CD1c-positive myeloid dendritic cell (primary cell): ENCODE results near the gene YJEFN3.

ENCODE experiments used
- DNase-seq: peaks from one replicate; pipeline ENCODE4 v3.0.0-alpha.2; 2016; ENCODE audit errors: extremely low spot score

The YJEFN3 gene

GRCh38 chr19:19581391-19581790 is 52.7 kb downstream of the YJEFN3 start:
- DNase-seq: no peak

- DNase-seq: no peak
Measured at GRCh38 chr19:19582471-19582870, 53.8 kb downstream of the YJEFN3 start.

- no peak for DNase-seq
Measured at GRCh38 chr19:19584356-19584755, 55.6 kb downstream of the YJEFN3 start.
